Measurements from ENCODE around the gene CEP170B.

The CEP170B gene

GRCh38 chr14:104868060-104868740, 3.1 kb downstream of the CEP170B start:
- DNase-seq: peak; percentile 0

DNA sequence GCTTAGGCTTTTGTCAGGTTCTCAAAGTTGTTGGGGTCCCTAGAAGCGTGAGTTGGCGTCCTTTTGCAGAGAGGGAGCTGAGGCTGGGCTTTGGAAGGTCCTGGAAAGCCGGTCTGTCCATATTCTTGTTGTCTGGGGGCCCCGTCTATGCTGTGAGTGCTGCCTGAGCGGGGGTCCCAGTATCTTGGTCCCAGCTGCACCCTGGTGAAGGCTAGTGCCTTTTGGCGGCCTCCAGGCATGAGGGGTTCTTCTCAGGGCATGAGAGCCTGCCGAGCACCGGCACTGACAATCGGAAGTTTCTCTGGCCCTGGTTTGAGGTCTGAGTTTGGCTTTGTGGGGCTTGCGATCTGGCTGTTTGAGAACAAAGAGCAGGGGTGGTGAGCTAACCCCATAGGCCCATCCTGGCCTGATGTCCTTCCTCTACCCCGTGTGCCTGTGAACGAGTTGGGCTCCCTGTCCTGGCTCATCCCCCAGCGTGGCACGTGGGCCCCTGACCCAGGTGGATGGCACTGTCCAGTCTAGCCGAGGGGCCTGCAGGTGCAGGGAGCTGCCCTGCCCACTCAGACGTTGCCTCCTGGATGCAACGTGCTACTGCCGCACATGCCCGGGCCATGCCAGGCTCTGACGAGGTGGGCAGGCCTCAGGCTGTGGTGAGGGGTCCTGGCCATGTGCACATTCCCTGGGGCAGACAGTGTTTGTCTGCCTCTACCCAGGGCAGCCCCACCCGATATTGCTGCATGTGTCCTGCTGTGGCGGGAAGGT, 3.9 kb downstream of the CEP170B start:
- DNase-seq: no peak

GRCh38 chr14:104869669-104870367, 4.8 kb downstream of the CEP170B start:
- no peak for DNase-seq

DNA sequence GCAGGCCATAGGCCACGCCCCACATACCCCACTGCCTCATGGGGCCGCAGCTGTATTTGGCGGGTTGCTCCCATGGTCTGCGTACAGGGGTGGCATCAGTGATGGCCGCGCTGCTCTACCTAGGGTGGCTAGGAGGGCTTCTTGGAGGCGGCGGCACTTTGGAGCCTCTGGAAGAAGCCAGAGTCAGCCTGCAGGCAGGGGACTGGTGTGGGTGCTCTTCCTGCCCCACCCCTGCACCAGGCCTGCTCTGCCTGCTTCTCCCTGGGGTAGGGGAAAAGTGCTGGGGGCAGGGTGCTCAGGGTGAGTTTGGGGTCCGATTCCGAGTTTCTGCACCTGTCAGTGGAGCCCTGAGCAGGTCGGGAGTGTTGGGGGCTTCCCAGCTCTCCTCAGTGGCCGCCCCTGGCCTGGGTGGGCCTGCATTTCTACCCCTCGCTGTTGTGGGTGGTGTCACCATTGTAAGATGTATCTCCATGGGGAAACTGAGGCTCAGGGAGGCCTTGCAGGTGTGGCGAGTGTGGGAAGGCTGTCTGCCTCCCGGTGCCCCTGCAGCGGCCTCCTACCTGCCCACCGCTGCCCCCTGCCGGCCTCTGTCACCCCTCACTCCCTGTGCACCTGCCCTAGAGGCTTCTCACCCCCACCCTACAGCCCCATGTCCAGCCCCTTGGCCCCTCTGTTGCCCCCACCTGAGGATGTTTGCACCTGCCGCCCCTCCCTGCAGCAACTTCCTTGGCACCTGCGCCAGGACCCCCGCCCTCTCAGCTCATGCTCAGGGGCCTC, 5.5 kb downstream of the CEP170B start:
- DNase-seq: peak; percentile 0

- DNase-seq: peak; percentile 0
Observed at GRCh38 chr14:104871145-104871655, 6.1 kb downstream of the CEP170B start.

- DNase-seq: peak; percentile 0
Observed at GRCh38 chr14:104871656-104872468, 6.8 kb downstream of the CEP170B start.

- DNase-seq: peak; percentile 12
Observed at GRCh38 chr14:104872469-104873341, 7.6 kb downstream of the CEP170B start.

DNA sequence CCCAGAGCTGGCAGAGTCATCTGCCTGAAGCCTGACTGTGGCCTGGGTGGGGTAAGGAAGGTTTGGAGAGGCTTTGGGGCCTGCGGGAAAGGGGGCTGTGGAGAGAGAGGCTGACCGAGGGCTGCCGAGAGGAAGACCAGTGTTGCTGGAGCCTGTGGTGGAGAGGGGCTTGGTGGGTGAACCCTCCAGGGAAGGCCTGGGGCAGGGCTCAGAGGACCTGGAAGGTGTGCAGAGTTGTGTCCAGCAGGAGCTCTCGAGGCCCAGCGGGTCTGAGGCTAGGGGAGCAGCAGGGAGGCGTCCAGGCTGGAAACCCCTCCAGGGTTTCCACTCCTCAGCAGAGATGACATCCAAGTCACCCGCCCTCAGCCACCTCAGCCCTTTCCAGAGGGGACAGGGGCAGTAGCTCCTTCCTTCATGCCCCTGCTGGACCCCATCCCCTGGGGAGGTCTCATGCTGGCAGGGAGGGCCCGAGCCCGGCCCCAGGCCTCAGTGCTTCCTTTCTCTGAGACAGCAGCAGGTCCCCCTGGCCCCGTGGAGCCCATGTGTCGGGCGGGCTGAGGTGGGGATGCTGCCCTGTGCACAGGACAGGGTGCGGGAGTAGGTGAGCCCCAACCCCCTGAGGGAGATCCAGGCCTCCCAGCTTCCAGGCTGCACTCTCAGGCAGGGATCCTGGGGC, 8.4 kb downstream of the CEP170B start:
- DNase-seq: peak; percentile 0

GRCh38 chr14:104874110-104874531, 9.1 kb downstream of the CEP170B start:
- peak; percentile 1 for DNase-seq

DNA sequence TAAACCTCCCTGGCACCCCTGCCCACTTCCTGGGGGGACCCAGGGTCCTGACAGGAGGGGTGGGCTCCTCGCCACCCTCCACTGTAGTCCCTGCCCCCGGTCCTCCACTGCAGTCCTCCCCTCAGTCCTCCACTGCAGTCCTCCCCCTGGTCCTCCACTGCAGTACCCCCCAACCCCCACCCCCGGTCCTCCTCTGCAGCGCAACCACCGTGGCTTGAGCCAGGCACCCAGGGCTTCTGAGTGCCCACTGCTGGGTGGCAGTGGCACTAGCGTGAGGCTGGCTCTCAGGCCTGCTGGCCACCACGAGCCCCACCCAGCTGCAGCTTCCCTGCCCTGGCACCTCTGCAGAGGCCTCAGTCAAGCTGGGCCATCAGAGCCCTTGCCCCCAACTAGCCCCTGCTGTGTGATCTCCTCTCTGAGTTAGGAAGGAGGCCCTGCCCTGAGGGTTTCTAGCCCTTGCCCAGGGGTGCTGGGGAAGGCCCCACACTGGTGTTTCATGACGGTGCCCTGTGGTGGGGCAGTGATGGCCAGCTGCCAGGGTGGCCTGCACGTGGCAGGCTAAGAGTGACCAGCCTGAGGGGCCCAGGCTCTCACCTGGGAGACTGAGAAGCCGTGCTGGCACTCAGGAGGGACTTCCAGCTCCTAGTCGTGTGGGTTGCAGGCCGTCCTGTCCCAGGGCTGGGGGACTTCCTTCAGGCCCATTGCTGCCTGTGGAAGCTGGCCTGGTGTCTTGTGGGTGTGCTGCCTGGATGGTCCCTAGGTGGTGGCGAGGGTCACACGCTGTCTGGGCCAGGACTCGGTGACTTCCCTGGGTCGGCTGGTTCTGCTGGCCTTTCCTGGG, 9.7 kb downstream of the CEP170B start:
- peak; percentile 1 for DNase-seq

- DNase-seq: no peak
Observed at GRCh38 chr14:104875412-104875751, 10.3 kb downstream of the CEP170B start.

- peak; percentile 0 for DNase-seq
Observed at GRCh38 chr14:104875811-104876210, 10.7 kb downstream of the CEP170B start.

DNA sequence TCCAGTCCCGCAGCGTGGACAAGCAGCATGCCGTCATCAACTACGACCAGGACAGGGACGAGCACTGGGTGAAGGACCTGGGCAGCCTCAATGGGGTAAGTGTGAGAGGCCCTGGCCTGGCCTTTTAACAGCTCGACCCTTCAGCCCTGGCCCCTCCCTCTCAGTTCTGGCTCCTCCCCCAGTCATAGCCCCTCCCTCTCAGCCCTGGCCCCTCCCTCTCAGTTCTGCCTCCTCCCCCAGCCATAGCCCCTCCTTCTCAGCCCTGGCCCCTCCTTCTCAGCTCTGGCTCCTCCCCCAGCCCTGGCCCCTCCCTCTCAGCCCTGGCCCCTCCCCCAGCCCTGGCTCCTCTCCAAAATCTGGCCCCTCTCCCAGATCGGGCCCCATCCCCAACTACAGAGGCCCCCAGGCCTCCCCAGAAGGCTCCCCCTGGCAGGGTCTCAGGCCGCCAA, 11.2 kb downstream of the CEP170B start:
- DNase-seq: peak; percentile 2

GRCh38 chr14:104877066-104877805, 12.2 kb downstream of the CEP170B start:
- DNase-seq: peak; percentile 0

DNA sequence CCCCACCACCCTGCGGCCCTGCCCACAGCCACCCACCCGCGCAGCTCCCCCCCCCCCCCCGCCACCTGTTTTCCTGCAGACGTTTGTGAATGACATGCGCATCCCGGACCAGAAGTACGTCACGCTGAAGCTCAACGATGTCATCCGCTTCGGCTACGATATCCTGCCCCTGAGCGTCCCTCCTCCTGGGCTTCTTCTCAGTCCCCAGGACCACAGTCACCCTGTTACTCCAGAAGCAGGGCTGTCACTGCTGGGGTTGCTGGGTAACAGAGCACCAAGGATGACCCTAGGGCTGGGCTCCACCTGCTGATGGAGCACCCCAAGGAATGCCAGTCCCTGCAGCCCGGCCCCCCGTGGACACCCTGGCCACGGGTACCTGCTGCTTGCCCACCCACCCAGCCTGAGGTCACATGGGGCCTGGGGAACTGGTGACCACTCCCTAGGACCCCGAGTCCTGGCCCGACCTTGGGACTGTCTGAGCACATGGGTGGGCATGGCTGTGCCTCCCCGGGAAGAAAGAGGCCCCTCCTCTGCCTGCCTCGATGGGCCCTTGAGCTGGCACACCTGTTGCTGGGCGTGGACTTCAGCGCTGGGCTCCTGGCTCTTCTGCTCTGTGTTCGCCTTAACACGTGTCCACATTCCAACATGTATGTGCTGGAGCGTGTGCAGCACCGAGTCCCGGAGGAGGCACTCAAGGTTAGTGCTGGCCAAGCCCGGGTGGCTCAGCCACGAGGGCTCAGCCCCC, 12.9 kb downstream of the CEP170B start:
- DNase-seq: peak; percentile 0

- peak; percentile 1 for DNase-seq
Observed at GRCh38 chr14:104878582-104878981, 13.5 kb downstream of the CEP170B start.

GRCh38 chr14:104879201-104879982, 14.3 kb downstream of the CEP170B start:
- DNase-seq: peak; percentile 1
